NCI-H460 (cell line): ENCODE results near the gene CTIF. TPM values are rescaled to one million over a fixed set of nuclear protein-coding genes. Genes with fewer than 3 reads are reported as not detected.

ENCODE experiments used
- DNase-seq: peaks from one replicate; pipeline ENCODE4 v3.0.0-alpha.2; 2016; ENCODE audit warnings: low read depth; ENCODE audit errors: extremely low read depth
- total RNA-seq: library from RNA; depleted of rRNA; stranded (reverse); fragments of >200 nt; shearing (Covaris generic); gene quantifications from 2 replicates; pipeline ENCODE4 v1.2.3, GENCODE V29; 2014

The CTIF gene
- total RNA-seq, 1 experiment from 2014 or later = 57.0 TPM

DNA sequence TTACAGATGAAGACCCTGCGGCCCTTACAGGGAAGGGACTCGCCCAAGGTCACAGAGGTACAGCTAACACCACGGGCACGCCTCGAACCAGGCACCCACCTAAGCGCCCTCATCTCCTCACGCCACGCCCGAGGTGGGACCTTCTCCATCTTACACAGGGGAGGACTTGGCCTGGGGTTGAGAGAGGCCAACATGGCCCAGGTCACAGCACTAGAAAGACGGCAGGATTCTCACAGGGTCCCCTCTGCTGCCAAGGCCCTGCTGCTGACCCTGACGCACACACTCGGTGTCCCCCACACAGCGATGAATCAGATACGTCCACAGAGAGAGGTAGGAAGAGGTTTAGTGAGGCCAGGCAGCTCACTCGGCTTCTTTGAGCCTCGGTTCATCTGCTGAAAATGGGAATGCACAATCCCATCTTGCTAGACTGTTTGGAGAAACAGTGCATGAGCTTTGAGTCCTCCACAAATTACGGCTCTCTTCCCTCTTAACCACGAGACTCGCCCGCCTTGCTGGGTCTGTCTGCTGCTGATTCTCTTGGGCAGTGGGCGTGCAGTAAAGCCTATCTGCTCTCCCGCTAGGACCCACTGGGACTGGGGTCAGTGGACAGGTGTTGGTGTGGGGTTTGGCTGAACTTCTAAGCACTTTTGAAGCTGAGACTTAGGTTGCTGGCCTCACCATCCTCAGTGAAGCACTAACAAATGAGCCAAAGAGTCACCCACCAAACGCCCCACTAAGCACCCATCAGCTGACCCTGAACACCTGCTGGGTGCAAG is 332.7 kb downstream of the CTIF start:
- no peak for DNase-seq

- DNase-seq = no peak
Observed at GRCh38 chr18:48872234-48873145, 333.7 kb downstream of the CTIF start.

GRCh38 chr18:48874233-48874632 is 335.4 kb downstream of the CTIF start:
- DNase-seq = no peak

DNA sequence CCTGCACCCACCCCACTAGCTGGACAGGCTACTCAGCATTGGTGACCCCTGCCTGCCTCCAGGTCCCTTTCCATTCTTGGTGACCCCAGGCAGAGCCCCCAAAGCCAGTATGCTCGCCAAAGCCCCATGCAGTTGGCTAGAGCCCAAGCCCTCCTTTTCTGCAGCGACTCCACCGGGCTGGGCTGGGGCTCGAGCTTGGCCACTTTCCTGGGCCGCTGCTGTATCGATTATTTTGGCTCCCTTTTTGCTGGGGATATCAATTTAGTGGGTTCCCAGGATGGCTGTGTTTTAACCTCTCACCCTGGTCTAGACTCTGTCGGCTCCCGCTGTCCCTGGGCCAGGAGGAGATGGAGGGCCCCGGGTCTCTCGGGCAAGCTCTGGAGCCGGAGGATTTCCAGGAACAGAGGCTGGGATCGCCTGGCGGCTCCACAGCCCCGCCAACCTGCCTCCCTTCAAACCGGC is 335.9 kb downstream of the CTIF start:
- DNase-seq = no peak

GRCh38 chr18:48875314-48875941 is 336.6 kb downstream of the CTIF start:
- DNase-seq = no peak

- no peak for DNase-seq
Observed at GRCh38 chr18:48875942-48876511, 337.2 kb downstream of the CTIF start.

GRCh38 chr18:48876590-48876989 is 337.8 kb downstream of the CTIF start:
- no peak for DNase-seq

DNA sequence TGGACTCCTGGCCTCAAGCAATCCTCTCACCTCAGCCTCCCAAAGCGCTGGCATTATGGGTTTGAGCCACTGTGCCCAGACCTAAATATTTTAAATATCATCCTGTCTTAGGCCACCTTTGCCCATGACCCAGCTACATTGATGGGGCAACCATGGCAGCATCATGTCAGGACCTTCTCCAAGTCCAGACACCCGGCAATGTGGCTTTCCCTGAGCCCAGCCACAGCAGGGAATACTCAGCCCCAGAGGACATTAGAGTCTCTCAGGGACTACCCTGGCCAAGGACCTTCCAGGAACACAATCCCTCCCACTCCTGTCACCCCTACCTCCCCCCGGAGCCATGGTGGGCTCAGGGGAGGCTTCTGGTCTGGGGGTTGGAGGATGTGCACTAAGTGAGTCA is 339.1 kb downstream of the CTIF start:
- no peak for DNase-seq

DNA sequence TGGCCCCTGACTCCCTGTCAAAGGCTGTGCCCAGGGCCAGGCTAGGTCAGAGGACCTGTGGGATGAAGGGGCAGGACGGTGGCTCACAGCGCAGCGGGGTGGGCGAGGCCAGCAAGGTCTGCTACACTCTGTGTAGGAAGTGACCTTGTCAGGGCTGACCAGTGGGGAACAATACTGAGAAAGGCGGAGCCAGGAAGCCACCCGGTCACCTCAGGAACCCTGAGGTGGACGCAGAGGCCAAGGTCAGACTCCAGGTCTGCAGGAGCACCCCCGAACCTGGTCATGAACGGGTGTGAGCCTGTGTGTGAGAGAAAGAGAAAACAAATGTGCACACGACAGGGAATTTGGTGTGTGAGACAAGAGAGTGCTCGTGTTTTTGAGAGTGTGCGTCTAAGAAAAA is 339.6 kb downstream of the CTIF start:
- no peak for DNase-seq

DNA sequence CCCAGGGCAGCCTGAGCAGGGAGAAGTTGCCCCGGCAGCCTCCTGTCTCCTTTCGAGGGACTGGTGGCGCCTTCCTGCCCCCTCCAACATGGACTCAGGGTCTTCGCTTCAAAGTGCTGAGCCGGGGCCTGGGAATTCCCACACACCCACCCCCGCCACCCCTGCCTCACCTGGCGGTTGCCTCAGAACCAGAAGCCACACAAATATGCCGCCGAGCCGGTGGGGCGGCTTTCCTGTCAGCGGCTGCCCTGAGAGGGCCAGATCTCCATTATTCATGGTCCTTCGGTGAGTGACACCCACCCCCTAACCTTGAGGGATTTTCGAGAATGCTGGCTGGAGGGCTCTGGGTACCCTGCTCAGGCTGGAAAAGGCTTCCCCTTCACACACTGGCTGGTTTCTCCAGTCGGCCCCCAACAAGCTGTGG is 340.2 kb downstream of the CTIF start:
- DNase-seq = no peak

DNA sequence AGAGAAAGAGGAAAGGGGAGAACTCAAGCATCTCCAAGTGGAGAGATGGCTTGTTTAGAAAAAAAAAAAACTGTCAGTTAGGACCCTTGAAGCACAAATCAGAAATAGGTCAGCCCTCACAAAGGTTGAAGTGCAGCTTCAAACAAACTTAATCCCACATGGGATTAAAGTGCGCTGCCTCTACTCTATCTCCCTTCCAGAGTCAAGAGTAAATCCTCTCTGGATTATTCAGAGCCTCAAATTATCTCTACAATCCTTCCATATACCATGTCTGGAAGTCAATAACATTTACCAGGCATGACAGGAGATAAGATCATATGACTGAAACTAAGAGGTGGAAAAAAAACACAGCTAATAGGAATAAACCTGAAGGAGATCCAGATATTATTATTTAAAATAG is 342.1 kb downstream of the CTIF start:
- no peak for DNase-seq

DNA sequence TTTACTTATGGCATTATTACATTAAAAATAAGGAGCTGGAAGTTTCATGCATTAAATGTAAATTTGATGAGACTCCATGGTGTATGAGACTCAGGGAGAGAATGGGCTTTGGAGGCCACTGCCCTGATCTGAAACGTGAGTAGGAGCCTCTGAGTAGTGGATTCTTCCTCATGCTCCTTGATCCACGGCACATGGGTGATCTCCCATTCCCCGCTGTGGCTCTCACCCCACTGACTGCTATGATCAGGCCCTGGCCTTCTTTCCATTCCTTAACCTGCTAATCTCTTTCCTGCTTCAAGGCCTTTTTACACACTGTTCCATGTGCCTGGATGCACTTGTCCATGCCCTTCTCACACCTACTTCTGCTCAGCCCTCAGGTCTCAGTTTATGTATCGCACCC is 343.5 kb downstream of the CTIF start:
- no peak for DNase-seq

DNA sequence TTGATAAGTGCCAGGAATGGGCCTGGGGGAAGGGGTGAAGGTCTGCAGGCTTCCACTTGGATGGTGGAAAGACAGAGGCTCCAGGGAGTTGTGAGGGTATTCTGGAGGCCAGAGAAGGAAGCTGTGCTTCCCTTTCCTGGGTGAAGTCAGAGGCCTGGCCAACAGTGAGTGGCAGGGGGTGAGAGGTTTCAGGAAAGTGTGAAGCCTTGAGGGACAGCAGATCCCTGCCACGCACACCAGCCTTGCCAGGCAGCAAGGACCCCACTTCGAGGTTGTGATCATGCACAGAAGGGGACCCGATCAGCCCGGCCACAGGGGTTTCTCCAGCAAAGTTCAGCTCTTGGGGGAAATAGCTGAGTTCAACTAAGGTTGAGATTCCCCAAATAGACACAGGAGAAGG is 345.5 kb downstream of the CTIF start:
- DNase-seq = no peak

GRCh38 chr18:48884771-48885170 is 345.9 kb downstream of the CTIF start:
- no peak for DNase-seq

DNA sequence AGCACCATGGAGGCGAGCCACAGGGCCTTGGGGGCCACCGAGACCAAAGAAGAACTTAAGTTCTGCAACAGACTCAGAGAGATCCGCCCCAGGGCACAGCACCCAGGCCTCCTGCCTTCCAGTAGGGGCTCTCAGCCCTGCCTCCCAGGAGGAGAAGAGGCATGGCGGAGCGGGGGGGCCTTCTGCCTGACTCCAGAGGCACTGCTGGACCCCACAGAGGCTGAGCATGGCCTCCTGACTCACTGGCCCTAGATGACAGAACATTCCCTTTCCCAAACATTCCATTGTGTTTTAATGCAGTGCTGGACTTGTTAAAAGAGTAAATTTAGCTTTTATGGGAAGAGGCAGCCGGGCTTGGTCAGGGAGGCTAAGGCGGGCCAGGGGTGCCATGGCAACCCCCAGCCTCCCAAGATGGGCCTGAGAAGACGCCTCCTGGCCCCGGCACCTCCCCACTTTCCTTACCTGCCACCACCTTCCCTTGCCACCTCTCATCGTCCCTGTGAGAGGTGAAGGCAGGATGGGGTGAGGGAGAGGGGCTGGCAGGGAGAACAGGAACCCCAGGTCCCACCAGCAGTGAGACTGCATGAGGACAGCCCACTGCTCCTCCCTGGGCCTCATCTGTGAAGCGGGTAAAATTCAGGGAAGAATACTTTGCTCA is 346.6 kb downstream of the CTIF start:
- no peak for DNase-seq

DNA sequence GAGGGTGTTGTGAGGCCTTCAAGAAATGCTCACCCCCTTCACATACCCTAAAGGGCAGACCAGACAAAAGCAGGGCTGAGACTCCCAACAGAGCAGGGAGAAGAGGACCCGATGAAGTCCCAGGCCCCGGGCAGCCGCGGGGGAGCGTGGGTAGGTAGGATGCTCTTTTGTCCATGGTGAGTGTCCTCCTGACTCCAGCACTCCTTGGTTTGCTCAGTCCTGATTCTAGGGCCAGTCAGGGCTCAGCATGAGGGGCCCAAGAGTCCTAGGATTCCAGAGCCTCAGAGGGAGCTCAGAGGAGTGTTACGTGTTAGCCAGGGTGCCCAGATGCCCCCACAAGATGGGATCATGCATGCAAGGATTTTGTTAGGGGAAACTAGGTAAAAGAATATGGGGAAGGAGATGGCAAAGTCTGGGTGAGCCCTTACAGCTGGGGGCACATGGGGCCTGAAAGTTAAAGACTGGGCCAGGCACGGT is 347.1 kb downstream of the CTIF start:
- DNase-seq = no peak

DNA sequence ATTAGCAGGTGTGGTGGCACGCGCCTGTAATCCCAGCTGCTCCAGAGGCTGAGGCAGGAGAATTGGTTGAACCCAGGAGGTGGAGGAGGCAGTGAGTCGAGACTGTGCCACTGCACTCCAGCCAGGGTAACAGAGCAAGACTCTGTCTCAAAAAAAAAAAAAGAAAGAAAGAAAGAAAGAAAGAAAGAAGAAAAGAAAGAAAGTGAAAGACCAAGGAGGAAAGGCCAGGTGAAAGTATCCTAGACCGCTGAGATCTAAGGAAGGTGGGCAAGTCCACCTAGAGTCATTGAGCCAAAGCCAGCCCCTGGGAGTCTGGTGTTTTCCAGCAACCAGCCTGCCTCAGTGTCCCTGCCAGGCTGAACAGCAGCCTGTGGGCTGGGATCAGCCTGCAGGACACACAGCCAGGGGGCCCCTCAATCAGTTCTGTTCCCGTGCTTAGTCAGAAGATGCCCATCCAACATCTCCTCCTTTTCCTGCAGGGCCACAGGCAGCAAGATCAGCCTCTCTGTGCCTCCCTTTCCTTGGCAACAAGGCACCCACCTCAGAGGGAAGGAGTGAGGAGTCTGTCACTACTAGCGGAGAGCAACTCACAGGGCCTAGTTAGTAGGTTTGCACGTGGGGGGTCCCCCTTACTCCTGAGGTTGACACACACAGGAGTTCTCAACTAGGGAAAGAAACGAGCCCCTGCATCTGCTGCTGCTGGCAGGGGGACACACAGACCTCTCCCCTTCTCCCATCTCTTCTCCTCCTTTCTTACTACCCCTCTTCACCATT is 347.9 kb downstream of the CTIF start:
- DNase-seq = no peak

DNA sequence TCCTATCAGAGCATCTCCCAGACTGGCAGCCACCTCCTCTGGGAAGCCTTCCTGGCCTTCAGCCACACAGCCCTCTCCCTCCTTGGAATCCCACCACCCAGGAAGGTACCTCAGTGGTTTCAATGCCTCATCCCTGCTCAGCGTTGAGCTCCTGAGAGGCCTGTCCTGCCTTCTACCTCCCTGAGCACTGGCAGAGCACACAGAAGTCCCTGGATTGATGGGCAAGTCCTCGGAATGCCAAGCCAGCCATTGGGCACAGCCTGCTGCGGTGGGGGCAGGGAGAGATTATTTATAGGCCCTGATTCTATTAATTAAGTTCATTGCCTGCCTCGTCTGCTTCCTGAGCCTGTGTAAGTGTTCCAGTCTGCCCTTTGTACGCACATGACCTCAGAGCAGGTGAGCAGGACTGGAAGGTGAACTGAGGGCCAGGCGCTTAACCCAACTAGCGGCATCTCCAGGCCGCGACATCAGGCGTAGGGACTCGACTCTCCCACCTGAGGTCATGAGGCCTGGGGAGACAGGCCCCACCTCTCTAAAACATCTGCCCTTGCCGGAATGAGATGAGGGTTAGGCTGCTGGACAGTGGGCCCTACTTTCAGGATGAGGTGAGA is 348.6 kb downstream of the CTIF start:
- DNase-seq = no peak
